Activated T-cell treated with anti-CD3 and anti-CD28 coated beads, Interleukin-2, amount 50 U/mL, for 1 hour (primary cell): ENCODE results near the gene SWSAP1.
A peak's percentile ranks its signal among the peaks of the same experiment; 100 is the strongest.
"Not testable (repeated sequence)": the region's sequence is repeated elsewhere in the genome, so short reads cannot be mapped to it uniquely, and the experiment has no call there.

Experiments
- DNase-seq: peaks from one replicate; pipeline ENCODE4 v3.0.0-alpha.2; 2020

Gene SWSAP1

GRCh38 chr19:11379269-11379845 is 4.9 kb downstream of the SWSAP1 start:
- not testable (repeated sequence) for DNase-seq

DNA sequence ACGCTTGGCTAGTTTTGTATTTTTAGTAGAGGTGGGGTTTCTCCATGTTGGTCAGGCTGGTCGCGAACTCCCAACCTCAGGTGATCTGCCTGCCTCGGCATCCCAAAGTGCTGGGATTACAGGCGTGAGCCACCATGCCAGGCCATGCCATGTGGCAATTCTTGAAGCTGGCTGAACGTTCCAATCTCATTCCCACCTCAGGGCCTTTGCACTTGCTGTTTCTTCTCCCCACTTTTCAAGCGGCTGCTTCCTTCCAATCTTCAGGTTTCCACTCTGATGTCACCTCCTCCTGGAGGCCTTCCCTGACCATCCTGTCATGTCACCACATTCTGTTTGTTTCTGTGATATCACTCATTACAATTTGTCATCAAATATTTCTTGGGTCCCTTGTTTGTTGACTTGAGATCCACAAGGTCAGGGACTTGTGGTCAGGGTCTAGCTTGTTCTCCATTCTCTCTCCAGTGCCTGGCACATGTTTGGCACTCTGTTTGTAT is 5.4 kb downstream of the SWSAP1 start:
- DNase-seq: no peak

- DNase-seq: peak; percentile 96
Measured at GRCh38 chr19:11380653-11381537, 6.4 kb downstream of the SWSAP1 start.

- DNase-seq: peak; percentile 57
Measured at GRCh38 chr19:11382898-11383705, 8.6 kb downstream of the SWSAP1 start.

DNA sequence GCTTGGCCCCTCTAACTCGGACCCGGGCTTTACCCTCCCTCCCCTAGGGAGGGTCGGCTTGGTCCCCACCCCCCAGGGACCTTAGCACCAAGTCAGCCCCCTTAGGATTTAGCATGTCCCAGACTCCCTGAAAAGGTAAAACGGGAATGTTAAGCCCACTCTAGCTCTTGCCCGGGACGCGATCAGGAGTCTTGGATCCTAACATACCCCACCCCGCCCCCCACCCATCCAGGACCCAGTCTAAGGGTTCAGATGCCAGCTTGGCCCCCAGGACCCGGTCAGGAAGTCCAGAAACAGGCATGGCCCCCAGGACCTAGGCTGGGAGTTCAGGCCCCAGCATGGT is 9.2 kb downstream of the SWSAP1 start:
- DNase-seq: no peak

- DNase-seq: no peak
Measured at GRCh38 chr19:11384778-11385129, 10.3 kb downstream of the SWSAP1 start.

GRCh38 chr19:11387162-11388034 is 12.9 kb downstream of the SWSAP1 start:
- no peak for DNase-seq

GRCh38 chr19:11390359-11390758 is 15.9 kb downstream of the SWSAP1 start:
- DNase-seq: no peak

GRCh38 chr19:11390933-11391680 is 16.6 kb downstream of the SWSAP1 start:
- no peak for DNase-seq

GRCh38 chr19:11397089-11397610 is 22.7 kb downstream of the SWSAP1 start:
- no peak for DNase-seq

GRCh38 chr19:11399667-11400066 is 25.2 kb downstream of the SWSAP1 start:
- no peak for DNase-seq

DNA sequence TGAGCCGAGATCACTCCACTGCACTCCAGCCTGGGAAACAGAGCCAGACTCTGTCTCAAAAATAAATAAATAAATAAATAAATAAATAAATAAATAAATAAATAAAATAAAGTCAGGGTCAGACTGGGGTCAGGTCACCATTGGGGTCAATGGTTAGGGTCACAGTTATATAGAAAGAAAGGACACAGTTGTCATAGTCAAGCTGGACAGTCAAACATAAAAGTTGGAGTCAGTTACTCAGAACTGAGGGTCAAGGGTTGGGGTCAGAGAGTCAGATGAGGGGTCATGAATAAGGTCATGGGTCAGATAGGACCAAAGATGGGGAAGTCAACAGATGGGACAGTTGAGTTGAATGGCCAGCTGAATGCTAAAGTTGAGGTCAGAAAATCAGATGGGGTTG is 26.3 kb downstream of the SWSAP1 start:
- DNase-seq: no peak

- DNase-seq: no peak
Measured at GRCh38 chr19:11401808-11402543, 27.5 kb downstream of the SWSAP1 start.

DNA sequence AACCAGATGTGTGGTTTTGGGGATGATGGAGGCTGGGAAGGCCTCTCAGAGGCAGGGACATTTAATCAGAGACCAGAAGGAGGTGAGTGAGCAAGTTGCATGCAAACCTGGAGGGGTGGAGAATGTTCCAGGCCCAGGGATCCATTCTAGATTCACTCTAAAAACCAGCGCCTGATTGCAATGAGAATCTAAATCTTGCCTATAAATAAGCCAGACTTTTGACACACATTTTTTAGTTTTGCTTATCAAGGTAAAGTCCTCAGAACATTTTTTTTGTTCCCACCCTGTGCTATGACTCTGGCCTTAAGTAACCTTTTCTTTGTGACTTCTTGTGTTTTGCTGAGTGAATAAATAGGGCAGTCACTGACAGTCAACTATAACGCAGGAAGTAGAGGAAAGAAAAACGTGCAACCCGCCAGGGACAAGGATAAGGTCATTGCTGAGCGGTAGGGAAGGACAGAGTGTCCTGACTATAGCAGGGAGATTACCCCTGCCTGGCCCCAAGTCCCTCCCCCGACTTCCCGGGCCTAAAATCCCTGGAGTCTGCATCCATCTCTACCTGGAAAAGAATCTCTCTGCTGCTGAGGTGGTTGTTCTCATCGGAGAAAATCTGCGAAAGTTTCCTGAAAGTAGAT is 30.2 kb downstream of the SWSAP1 start:
- no peak for DNase-seq

DNA sequence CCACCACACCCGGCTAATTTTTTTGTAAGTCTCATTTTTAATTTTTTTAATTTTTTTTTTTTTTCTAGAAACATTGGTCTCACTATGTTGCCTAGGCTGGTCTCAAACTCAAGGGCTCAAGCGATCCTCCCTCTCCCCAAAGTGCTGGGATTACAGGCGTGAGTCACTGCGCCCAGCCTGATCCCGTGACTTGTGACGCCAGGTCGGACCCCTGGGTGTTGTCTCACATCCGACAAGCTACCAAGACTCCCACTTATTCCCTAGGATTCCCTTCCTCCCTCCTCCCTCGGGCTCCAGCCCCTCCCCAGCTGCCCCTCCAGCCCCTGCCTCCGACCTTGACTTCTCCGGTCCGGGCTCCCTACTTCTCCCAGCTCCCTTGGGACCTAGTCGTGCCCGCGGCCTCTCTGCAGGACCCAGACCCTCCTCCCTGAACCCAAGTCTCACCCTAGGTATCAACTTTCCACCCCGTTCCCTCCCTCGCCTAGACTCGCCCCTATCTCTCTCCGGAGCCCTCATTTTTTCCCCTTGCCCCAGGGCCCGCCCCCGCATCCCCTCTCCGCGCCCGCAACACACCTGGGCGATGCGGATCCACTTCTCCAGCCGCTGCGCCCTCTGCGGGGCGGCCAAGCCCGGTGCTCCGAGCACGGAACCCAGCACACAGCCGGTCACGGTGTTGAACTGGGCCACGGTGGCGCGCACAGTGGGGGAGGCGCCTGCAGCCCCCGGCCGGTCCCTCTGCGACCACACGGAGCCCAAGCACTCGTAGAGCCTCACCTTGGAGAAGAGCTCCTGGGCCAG is 31.6 kb downstream of the SWSAP1 start:
- DNase-seq: peak; percentile 49

GRCh38 chr19:11406703-11407236 is 32.3 kb downstream of the SWSAP1 start:
- DNase-seq: not testable (repeated sequence)

DNA sequence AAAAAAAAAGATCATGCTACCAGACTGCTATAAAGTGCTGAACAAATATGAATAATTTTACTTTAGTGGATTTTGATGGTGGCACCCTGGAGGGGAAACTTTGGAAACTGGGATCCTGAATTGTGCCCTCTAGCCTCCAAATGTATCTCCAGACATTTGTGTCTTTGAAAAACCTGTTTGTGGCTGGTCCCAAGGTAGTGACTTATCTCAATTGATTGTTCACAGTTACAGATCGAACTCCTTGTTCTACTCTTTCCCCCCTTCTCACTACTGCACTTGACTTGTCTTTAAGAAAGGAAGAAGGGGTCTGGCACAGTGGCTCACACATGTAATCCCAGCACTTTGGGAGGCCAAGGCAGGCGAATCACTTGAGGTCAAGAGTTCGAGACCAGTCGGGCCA is 34.1 kb downstream of the SWSAP1 start:
- DNase-seq: no peak

- DNase-seq: no peak
Measured at GRCh38 chr19:11410682-11411081, 36.2 kb downstream of the SWSAP1 start.

DNA sequence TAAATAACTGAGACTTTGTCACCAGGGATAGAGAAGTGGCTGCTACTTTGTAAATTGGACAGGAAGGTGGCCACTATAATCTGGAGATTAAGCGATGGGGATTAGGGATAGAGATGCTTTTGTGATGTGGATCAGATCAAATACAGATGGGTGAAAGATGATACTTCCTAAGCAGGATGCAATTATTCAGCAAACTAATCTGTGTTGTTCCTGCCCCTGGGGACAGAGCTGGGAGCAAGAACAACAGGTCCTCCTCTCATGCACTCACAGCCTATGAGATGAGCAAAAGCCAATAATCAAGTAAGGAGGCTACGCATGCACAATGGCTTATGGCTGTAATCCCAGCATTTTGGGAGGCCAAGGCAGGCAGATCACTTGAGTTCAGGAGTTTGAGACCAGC is 40.1 kb downstream of the SWSAP1 start:
- no peak for DNase-seq
